ENCODE results near the gene CLIC6.

The CLIC6 gene

GRCh38 chr21:34766862-34767261 lies 98.1 kb downstream of the CLIC6 start:
- no peak for DNase-seq (ENCODE audit: low read depth in 3 of 3)

All from stimulated activated CD4-positive, alpha-beta T cell treated with anti-CD3 and anti-CD28 coated beads, TNF-alpha, amount 100 ng/mL, for 24 hours (primary cell).